Measurements from ENCODE around the gene PWWP2B.

Gene PWWP2B

DNA sequence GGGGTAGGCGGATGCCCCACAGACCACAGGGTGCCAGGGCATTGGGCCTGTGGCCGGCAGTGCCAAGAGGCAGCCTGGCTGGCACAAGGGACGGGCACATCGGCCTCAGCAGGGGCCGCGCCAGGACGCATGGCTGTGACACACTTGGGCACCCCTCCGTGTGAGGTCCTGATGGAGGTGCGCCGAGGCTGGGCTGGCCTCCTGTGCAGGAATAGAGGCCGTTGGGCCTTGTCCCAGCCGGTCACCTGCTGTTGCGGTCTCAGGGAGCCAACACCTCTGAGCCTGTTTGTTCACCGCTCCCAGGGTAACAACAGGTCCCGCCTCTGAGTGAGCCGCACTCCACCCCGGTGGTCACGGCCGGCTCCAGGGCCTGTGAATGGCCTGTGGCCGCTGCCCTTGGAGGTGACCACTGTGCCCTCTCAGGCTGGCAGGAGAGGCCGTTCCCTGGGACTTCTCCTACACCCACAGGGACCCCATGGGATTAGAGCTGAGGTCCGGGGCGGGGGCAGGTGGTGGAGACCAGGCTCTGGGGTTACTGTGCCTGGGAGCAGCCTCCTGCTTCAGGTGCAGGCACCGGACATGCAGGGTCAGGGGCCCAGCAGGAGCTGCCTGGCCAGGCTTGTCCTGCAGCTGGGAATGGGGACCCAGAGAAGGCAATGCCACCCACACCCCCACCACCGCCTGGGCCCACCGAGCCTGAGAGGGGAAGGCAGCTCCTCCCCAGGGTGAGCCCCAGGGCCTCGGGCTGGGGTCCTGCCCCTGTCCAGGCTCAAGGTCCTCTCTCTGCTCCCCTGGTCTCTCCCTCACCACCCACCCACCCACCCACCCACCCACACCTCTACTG, 12.0 kb downstream of the PWWP2B start:
- DNase-seq, result no peak

DNA sequence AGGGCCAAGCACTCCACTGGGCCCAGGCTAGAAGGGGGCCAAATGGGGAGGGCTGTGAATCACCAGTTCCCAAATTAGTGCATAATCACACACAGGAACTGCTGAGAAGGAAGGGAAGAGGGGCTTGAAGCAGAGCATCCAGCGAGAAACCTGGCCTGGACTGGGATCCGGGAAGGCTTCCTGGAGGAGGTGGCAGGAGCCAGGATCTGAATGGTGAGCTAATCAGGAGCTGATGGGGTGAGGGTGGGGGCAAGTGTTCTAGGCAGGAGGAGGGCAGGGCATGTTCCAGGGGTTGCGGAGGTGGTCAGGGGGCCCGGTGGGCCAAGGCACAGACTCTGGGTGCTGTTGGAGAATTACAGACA, 12.6 kb downstream of the PWWP2B start:
- DNase-seq, result no peak

DNA sequence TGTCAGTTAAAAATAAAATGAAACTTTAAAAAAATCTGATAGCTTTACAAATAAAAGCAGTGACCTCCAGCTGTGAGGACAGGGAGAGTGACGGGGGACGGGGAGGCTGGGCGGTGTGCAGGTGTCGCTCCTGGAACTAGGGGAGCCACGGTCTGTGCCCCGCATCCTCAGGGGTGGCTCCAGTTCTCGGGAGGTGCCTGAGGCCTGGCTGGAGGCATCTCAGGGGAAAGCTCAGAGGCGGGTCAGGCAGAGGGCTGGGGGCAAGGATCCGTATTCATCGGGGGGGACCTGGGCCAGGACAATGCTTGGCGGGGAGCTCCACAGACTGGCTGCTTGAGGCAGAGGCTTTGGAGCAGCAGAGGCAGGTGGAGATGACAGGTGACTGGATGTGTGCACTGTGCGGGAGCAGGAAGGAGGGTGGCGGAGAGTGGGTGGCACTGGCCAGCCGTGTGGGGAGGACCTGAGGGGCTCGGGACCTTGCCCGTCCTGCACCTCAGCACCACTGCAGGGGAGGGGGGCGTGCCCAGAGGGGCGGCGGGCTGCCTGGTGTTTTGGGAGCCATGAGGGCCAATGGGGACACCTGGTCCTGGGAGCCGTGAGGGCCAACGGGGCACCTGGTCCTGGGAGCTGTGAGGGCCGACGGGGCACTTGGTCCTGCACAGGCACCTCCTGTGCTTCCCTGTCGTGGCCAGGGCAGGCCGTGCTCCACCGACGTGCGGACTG, 13.2 kb downstream of the PWWP2B start:
- DNase-seq, result no peak

DNA sequence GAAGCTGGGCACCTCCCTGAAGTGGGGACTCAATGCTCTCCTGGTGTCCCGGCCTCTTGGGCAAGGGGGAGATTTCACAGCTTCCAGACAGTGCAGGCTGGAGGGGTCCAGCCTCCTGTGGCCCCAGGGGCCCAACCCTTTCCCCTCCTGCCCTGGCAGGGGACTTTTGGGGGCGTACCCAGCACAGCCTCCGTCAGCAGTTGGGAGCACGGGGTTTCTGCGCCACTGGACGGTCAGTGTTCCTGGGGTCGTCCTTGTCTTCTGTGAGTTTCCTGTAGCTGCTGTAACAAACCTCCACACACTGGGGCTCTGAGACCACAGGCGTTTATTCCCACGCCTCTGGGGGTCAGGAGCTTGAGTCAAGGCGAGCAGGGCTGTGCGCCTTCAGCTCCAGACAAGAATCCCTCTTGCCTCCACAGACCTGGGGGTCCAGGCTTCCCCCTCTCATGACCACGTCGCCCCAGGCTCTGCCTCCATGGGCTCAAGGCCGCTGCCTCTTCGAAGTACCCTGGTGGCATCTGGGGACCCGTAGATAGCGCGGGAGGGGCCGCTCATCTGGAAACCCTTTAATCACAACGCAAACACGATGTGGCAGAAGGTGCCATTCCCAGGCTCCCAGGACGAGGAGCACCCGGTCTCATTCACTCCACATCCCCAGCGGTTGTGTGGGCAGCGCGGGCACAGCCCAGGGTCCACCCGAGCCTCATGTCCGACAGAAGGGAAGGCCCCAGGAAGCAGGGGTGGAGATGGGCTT, 14.0 kb downstream of the PWWP2B start:
- no peak for DNase-seq

DNA sequence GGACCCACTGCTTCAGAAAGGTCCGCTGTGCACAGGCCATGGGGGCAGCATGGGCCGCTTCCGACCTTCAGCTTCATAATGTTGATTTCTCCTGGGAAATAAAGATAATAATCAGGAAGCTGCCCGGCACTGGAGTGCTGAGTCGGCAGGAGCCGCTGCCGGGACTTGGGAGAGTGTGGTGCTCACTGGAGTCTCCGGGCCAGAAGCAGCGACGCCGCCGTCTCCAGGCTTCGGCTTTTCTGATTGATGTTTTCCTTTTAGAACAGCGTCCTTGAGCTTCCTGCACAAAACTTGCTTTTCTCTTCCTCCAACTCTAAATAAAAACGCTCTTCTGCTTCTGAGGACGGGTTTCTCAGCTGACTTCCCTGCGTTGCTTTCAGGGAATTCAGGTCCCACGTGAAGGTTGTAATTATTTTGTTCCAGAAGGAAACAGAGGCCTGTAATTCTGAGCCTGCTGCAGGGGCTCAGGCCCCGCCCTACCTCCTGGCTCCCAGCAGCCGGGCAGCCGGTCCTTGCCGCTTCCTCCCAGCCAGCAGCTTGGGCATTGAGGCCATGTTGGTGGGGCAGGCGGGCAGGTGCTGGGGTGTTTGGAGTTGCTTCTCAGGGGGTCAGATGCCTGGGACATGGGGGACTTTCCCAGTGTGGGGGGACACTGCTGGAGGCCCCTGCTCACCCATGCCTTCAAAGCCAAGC, 14.7 kb downstream of the PWWP2B start:
- DNase-seq, result no peak

DNA sequence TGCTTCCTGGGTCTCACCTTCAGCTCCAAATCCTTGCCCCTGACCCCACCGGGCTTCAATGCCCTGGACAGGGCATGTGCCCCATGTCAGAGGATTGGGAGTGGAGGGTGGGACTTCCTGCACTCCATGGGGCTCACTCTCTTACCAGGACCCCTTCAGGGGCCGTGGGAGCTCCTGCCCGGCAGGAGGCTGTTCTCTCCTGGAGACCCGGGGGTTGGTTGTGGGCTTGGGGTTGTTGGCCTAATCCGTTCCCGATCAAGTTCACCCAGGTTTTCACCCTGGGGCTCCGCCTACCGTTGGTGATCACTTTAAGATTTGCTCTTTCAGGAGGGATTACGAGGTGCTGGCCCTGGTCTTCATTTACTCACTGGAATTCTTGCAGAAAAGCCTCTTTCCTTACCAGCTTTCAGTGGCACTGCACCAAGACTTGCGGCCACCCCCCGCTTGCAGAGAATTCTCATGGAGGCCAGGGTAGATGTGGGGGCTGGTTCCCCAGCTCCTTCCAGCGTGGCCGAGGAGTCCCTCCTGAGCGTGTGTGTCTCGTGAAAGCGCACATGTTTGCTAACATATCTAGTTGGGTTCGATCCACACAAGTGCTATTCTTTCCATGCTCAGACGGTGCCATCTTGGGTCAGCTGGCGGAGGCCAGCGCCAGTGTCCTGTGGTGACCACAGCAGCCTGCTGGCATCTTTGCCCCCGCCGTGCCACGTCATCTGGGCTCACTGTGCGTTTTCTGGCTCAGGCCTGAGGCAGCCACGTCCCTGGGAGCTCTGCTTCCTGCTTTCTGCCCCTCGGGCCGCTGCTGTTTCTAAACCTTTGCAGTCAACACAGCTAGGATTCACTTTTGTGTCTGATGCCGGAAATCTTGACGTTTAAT, 15.6 kb downstream of the PWWP2B start:
- no peak for DNase-seq

GRCh38 chr10:132413226-132414205, 16.5 kb downstream of the PWWP2B start:
- no peak for DNase-seq

DNA sequence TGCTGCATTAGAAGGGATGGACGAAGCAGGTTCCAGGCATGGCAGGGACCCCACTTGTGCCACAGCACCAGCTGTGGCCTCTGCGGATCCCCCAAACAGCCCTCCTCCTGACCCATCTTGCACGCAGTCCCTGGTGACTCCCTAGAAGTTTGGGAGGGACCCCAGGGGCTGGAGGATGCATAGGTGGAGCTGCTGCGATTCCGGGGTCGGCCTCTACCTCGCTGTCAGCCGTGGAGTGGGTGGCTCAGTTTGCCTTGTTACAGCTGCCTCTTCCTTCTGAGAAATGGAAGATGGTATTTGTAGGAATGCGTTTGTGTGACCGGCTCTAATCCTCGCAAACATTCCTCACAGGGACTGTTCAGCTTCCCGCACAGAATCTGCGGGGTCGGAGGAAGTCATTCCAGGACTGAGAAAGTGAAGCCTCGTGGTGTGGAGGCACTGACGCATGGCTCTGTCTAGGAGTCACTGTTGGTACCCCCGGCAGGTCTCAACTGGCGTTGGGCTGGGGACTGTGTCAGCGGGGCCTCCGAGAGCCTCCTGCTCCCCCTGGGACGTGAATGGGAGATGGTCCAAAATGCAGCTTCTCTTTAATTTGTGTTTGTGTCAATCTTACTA, 17.5 kb downstream of the PWWP2B start:
- no peak for DNase-seq

GRCh38 chr10:132415255-132415654, 18.3 kb downstream of the PWWP2B start:
- no peak for DNase-seq

DNA sequence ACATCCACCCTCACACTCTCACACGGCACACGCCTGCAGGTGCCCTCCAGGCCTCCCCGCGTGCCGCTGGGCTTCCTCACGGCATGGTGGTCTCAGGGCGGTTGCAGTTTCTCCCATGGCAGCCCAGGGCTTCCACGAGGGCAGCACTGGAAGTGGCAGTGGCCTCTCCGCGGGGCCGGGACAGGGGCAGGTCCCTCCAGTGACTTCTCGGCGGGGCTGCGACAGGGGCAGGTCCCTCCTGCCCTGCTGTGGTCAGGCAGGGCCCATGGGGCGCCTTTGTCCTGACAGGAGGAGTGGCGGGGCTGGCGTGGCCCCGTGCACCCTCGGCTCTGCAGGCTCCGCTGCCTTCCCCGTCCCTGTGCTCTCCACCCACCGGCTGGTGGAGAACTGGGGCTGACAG, 19.0 kb downstream of the PWWP2B start:
- no peak for DNase-seq

DNA sequence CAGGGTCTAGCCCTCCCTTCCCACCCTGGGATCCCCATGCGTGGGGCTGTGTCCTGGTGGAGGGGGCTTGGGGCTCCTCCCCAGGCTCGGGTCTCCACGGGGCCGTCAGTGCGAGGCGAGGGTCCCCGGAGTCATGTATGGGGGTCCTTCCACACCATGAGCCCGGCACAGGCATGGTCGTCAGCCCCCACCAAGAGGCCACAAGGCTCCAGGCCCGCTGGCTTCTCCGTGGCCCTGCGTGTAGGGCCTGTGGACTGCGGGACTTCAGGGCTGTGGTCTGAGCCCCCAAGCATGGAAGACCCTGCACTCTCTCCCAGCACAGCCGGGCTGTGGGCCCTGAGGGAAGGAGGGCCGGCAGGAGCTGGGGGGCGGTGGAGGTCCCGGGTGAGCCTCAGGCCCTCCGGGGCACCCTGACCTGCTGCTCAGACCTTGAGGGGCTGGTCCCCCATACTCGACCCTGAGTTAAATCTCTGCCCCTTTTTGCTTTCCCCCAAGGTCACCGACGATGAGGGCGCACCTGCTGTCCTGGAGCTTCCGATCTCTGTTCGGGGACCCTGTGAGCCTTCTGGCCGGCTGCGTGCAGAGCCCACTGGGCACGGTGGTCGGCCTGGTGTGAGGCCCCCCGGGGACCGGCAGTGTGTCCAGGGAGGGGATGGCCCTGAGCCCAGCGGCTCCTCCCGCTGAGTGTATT, 19.7 kb downstream of the PWWP2B start:
- no peak for DNase-seq

- DNase-seq, result no peak
Observed at GRCh38 chr10:132417257-132417910, 20.4 kb downstream of the PWWP2B start.

GRCh38 chr10:132417957-132418441, 21.0 kb downstream of the PWWP2B start:
- DNase-seq, result no peak

- DNase-seq, result peak; percentile 73
Observed at GRCh38 chr10:132418527-132419416, 21.8 kb downstream of the PWWP2B start.

GRCh38 chr10:132419538-132420468, 22.8 kb downstream of the PWWP2B start:
- peak; percentile 7 for DNase-seq

- peak; percentile 56 for DNase-seq
Observed at GRCh38 chr10:132420469-132420980, 23.5 kb downstream of the PWWP2B start.

All from RPMI8226 (cell line).